Measurements from ENCODE around the gene SEMA4D. TPM values are rescaled to one million over a fixed set of nuclear protein-coding genes. Genes with fewer than 3 reads are reported as not detected.

The SEMA4D gene
- total and polyA plus RNA-seq, 5 experiments from 2014 or later = 154 to 573 (median 359) TPM

DNA sequence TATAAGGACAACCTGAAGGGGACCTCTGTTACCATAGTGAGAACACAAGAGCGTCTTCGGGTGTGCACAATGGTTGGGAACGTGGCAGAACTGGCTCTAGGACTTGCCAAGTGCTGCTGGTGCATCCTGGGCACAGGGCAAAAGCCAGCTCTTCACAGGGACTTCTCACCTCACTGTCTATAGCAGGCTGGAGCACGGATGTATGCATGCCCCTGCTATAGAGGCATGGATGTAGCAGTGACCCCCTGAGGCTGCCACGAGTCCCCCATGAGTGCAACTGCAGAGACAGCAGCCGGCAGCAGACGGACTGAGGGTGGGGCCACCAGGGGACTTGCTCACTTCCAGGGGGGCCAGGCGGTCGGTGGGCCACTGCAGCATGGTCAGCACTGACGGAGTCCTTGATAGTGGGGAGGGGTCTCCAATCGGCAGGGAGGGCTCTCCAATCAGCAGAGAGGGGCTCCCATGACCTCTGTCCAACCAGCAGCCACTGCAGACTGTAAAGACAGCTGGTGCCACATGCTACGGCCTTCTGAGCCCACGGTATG lies 64.9 kb downstream of the SEMA4D start:
- H3K36me3 Mint-ChIP-seq = peaks cover 0 to 35% (median 0%) of the 10 kb centered on the region in 3 donors
- DNase-seq (no peak), ATAC-seq (no peak)
- peaks cover 41 to 99% (median 98%) of the 10 kb centered on the region in 4 donors for H3K4me1 Mint-ChIP-seq
- POLR2A ChIA-PET = interaction anchor here (1.1 to 1.7 kb wide), 3 partner anchors 10 to 39 kb away, joined by 3 to 7 read pairs (median 3); no protein-coding TSS in a partner anchor
- no peaks in the 10 kb centered on the region for H3K9me3 Mint-ChIP-seq
- H3K27ac Mint-ChIP-seq = peak overlapping the region in 8 of 10 donors; percentile 43 to 94 (median 85)
- peak overlapping the region in 3 of 10 donors; percentile 7 to 15 (median 13) for H3K4me3 Mint-ChIP-seq
- no peaks in the 10 kb centered on the region for H3K27me3 Mint-ChIP-seq

DNA sequence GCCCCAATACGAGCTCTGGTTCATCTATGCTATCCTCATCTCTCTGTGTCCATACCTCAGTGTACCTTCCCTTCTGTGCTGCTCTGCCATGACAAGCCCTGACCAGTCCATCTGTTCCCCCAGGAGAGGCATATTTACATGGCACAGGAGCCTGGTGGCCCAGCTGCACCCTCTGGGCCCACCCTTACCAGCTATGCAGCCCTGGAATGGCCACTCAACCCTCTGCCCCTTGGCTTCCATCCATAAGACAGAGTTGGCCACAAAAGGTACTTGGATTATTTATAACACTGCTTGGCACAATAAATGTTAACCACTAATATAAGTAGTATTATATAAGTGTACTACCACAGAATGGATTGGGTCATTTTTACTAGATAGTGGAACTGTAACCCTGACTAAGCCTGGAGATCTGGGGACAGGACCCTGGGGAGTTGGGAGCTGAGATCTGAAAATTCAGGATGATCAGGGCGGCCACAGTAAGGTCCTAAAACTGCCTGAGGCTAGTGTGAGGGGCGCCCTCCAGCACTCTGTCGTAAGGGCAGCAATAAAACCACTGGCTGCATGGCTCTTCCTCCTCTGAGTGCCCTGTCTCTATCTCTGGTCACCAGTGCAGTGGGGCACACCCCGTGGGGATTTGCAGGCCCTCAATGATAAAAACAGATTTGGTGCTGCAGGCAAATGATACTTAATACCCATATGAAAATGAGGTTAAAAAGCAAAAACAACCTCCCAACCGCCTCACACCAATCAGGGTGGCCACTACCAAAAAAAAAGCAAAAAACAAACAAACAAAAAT lies 65.8 kb downstream of the SEMA4D start:
- Mint-ChIP-seq H3K27me3 (no peaks in the 10 kb centered on the region), H3K36me3 (peaks cover 0 to 26% (median 0%) of the 10 kb centered on the region in 3 donors), H3K27ac (peak overlapping the region; percentile 62 to 94 (median 83)), H3K4me1 (peaks cover 39 to 99% (median 98%) of the 10 kb centered on the region in 4 donors), H3K4me3 (peak overlapping the region in 3 of 10 donors; percentile 13 to 29 (median 26)), H3K9me3 (no peaks in the 10 kb centered on the region)
- DNase-seq (no peak), ATAC-seq (no peak)
- POLR2A ChIA-PET = interaction anchor here (0.6 to 3.1 kb wide), 7 partner anchors 11 to 61 kb away, joined by 3 to 13 read pairs (median 3); no protein-coding TSS in a partner anchor

DNA sequence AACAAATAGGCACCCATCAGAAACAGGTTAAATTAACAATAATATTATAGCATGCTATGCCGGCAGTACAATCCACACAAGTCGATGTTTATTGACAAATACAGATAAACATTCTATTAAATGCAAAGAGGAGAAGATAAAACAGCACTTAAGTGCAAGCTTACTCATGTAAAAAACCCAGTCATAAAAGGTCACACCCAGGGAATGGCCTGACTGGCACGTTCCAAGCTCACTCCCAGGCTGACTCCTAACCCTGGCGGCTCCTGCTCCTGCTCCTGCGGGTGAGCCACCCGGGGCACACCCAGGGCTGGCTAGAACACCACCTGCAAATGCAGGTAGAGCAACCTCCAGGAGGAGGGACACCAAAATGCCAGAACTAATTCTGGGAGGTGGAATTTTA lies 66.9 kb downstream of the SEMA4D start:
- ATAC-seq = no peak

DNA sequence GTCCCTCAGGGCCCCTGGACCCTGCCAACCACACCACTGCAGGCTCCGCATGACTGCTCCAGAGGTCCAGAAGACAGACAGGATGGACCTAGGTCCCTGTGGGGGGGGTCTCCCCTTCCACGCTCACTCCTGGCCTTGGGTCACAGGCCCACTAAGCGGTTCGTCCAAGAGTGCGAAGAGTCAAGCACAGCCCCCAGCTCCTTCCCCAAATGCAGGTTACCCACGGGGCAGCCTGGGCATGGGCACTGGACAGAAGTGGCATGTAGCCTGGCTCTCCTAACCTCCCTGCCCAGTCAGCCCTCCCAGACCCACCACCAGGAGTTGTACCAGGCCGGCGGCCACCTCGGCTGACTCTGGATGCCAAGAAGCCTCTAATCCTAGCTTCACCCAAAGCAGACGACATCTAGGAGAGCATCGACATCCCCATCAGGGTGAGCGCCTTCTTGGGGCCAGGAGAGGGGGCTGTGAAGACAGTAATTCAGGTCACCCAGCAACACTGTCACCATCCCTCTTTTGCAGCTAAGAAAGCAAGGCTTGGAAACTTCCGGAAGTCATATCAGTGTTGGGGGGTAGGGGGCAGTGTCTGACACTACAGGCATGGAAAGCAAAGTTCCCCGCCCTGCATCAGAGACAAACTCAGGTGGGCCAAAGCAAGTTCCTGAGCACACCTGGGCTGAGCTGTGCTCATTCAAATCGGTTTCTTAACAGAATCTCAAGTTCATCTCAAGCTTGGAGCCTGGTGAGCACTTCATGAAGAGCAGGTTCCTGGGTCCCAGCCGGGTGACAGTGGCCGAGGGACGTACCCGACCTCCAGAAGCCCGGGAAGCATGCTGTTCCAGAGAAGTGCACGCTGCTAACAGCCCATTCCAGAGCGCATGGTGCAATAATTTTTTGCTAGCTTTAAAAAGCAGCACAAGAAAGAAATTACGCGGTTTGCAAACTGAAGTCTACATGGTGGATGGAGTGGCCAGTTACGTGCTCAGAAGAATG lies 68.7 kb downstream of the SEMA4D start:
- ATAC-seq = peak; percentile 61 to 83
- Mint-ChIP-seq H3K4me1 (peaks cover 45 to 100% (median 99%) of the 10 kb centered on the region in 4 donors), H3K4me3 (peak overlapping the region in 9 of 10 donors; percentile 39 to 85 (median 68)), H3K27me3 (no peaks in the 10 kb centered on the region), H3K36me3 (peaks cover 0 to 28% (median 0%) of the 10 kb centered on the region in 3 donors), H3K9me3 (no peaks in the 10 kb centered on the region), H3K27ac (peak overlapping the region; percentile 81 to 98 (median 92))
- POLR2A ChIA-PET = interaction anchor here (0.6 to 3.4 kb wide), 20 partner anchors 8 to 126 kb away, joined by 3 to 38 read pairs (median 6); partner anchors contain the start of gene SECISBP2
- DNase-seq = peak; percentile 47 to 87 (median 72)

More for the DNA sequence above, 66.9 kb downstream of the SEMA4D start:
- H3K4me1 Mint-ChIP-seq = peaks cover 46 to 99% (median 99%) of the 10 kb centered on the region in 4 donors
- H3K9me3 Mint-ChIP-seq = no peaks in the 10 kb centered on the region
- H3K27me3 Mint-ChIP-seq = no peaks in the 10 kb centered on the region
- peak overlapping the region in 8 of 10 donors; percentile 25 to 95 (median 81) for H3K27ac Mint-ChIP-seq
- POLR2A ChIA-PET = interaction anchor here (0.5 to 3.1 kb wide), 7 partner anchors 13 to 62 kb away, joined by 3 to 13 read pairs (median 3); no protein-coding TSS in a partner anchor
- no peak for DNase-seq
- H3K36me3 Mint-ChIP-seq = peaks cover 0 to 32% (median 0%) of the 10 kb centered on the region in 3 donors
- peak overlapping the region in 3 of 10 donors; percentile 26 to 38 (median 36) for H3K4me3 Mint-ChIP-seq

DNA sequence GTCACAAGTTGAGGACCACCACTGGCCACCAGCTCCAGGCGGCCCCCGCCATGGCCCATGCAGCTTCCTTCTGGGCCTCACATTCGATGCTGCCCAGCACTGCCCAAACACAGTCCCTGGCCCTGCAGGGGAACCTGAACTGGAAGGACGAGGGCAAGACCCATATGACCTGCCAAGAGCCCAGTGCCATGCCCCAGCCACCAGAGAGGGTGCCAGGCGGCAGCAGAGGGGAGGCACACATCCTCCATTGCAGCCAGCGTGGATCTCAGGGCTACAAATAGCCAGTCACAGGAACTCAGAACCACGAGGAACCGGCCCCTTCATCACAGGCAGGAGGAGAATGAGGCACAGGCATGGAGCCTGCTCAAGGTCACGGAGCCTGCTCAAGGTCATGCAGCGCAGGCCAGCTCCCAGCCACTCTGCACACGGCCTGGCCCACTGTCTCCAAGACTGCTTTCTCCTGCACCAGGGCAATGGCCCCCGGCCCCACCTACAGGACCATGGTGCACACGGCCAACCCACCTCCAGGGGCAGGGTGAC lies 69.6 kb downstream of the SEMA4D start:
- Mint-ChIP-seq H3K27me3 (no peaks in the 10 kb centered on the region), H3K4me3 (peak overlapping the region; percentile 3 to 85 (median 50)), H3K9me3 (no peaks in the 10 kb centered on the region), H3K4me1 (peaks cover 52 to 100% (median 99%) of the 10 kb centered on the region in 4 donors), H3K36me3 (peaks cover 0 to 27% (median 0%) of the 10 kb centered on the region in 3 donors), H3K27ac (peak overlapping the region; percentile 81 to 98 (median 94))
- no peak for ATAC-seq
- no peak for DNase-seq
- POLR2A ChIA-PET = interaction anchor here (0.9 to 3.4 kb wide), 11 partner anchors 9 to 127 kb away, joined by 3 to 38 read pairs (median 7); no protein-coding TSS in a partner anchor

DNA sequence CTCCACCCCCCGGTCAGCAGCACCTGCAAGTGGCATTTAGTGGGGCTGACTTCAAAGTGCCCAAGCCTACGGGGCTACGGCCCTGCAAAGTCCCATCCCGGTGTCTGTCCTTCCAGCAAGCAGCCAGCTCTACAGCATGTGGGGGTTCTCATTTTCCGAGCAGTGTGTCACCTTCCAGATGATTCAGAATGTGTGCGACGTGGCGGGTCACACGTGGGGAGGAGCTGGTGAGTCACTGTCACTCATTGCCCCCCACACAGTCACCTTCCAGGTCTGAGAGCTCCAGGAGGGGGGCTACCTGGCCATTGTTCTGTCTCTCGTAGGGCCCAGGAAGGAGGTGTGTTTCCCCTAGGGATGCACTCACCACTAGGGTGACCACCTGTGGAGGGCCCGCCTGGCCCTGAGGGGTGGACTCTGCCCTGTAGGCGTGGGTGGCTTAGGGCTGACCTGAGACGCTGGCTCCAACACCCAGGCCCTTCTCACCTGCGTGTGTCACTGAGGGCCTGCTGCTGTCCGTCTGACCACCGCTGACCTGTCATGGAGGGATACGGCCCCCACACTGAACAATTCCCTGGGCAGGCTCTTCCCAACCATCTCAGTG lies 70.2 kb downstream of the SEMA4D start:
- Mint-ChIP-seq H3K4me3 (peak overlapping the region; percentile 36 to 85 (median 74)), H3K36me3 (peaks cover 0 to 30% (median 0%) of the 10 kb centered on the region in 3 donors), H3K4me1 (peaks cover 52 to 99% (median 99%) of the 10 kb centered on the region in 4 donors), H3K27ac (peak overlapping the region; percentile 90 to 98 (median 94)), H3K9me3 (no peaks in the 10 kb centered on the region), H3K27me3 (no peaks in the 10 kb centered on the region)
- DNase-seq (peak in 4 of 10 donors; percentile 35 to 76 (median 56)), ATAC-seq (peak; percentile 23 to 55)
- POLR2A ChIA-PET = interaction anchor here (0.9 to 3.4 kb wide), 9 partner anchors 10 to 128 kb away, joined by 3 to 38 read pairs (median 6); no protein-coding TSS in a partner anchor

DNA sequence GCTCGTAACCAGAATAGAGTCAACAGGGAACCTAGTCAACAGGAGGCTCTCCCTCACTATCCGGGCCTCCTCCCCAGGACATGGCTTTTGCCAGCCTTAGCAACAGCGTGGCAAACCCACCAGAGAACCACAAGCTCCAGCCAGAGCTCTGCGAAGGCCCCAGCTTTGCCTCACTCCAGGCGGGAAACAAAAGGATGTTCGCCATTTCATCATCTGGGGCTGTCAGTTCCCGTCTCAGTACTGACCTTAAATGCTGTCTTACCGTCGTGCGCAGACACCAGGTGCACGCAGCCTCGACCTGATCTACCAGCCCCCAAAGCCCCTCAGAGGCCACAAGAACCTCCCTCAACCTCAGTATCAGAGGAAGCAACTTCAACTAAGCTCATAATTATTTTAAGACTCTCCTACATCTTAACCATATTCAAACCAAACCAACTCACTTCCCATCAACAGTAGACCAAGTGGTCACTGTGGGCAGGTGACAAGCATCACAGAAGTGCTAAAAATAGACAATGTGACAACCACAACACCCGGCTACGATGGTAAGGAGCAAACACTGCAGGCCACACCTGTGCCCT lies 71.4 kb downstream of the SEMA4D start:
- peak overlapping the region; percentile 90 to 98 (median 94) for H3K27ac Mint-ChIP-seq
- peak; percentile 26 to 48 for ATAC-seq
- POLR2A ChIA-PET = interaction anchor here (0.6 to 3.3 kb wide), 10 partner anchors 9 to 129 kb away, joined by 3 to 14 read pairs (median 4); no protein-coding TSS in a partner anchor
- peaks cover 52 to 99% (median 98%) of the 10 kb centered on the region in 4 donors for H3K4me1 Mint-ChIP-seq
- peak in 2 of 10 donors; percentile 26 to 38 for DNase-seq
- H3K4me3 Mint-ChIP-seq = peak overlapping the region; percentile 38 to 85 (median 74)
- H3K9me3 Mint-ChIP-seq = no peaks in the 10 kb centered on the region
- H3K27me3 Mint-ChIP-seq = no peaks in the 10 kb centered on the region
- peaks cover 0 to 31% (median 0%) of the 10 kb centered on the region in 3 donors for H3K36me3 Mint-ChIP-seq

DNA sequence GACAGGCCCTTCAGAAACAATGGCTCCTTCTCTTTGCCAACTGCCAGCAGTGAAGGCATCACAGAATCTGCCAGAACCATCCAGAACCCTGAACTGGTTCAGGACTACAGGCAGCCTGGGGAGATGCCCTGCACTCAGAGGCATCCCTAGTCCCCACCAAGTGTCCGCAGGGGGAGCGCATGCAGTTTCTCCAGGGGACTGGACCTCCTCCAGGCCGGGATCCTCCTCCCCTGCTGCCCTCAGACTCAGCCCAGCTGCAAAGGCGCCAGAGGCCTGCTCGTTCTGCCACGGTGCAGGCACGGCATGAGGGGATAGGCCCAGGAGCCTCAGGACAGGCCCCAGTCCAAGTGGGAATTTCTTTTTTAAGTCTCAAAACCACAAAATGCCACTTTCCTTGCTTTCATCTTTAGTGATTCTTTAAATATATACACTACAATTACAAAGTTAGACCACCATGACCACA lies 72.0 kb downstream of the SEMA4D start:
- Mint-ChIP-seq H3K4me1 (peaks cover 55 to 100% (median 98%) of the 10 kb centered on the region in 4 donors), H3K27ac (peak overlapping the region; percentile 90 to 98 (median 94)), H3K9me3 (no peaks in the 10 kb centered on the region), H3K36me3 (peaks cover 0 to 33% (median 0%) of the 10 kb centered on the region in 3 donors), H3K4me3 (peak overlapping the region; percentile 38 to 85 (median 74)), H3K27me3 (no peaks in the 10 kb centered on the region)
- no peak for DNase-seq
- no peak for ATAC-seq
- POLR2A ChIA-PET = interaction anchor here (1.0 to 3.3 kb wide), 8 partner anchors 9 to 130 kb away, joined by 4 to 14 read pairs (median 4); no protein-coding TSS in a partner anchor

DNA sequence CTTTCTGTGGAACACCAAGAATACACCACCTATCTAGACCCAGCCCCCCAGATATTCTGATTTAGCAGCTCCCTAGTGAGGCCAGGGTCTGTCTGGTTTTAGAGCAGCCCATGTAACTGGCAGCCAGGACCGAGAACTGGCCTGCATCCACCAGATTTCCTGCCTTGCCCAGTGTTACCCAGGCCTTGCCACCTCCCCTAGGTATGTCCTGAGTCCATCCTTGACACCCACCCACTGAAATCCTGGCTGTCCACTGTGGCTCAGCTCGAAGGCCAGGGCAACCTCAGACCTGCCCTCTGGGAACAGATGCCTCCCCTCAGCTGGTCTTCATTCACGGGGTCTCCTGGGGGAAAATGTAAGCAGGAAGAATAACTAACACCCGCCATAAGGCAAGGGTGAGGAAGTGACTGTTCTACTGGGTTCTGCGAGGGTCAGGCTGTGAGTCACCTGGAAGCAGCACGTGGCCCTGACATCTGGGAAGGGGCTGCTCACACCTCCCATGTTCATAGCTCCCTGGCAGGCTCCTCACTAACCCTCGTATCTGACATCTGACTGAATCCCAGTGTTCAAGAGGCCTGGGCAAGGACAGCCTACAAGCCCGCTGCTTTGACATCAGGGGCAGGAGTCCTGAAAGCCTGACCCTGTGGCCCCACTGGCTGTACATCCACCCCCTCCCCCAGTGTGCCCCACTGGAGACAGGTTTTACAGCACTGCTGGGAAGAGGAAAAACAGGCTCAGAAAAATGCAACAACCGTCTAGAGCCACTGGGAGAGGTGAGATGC lies 72.7 kb downstream of the SEMA4D start:
- no peak for DNase-seq
- H3K36me3 Mint-ChIP-seq = peaks cover 0 to 35% (median 0%) of the 10 kb centered on the region in 3 donors
- no peaks in the 10 kb centered on the region for H3K9me3 Mint-ChIP-seq

More for the DNA sequence above, 72.7 kb downstream of the SEMA4D start:
- peak overlapping the region; percentile 10 to 85 (median 34) for H3K4me3 Mint-ChIP-seq
- POLR2A ChIA-PET = interaction anchor here (0.6 to 3.3 kb wide), 9 partner anchors 11 to 699 kb away, joined by 3 to 14 read pairs (median 4); no protein-coding TSS in a partner anchor
- no peaks in the 10 kb centered on the region for H3K27me3 Mint-ChIP-seq
- peak overlapping the region; percentile 90 to 98 (median 94) for H3K27ac Mint-ChIP-seq
- ATAC-seq = no peak
- H3K4me1 Mint-ChIP-seq = peaks cover 61 to 100% (median 98%) of the 10 kb centered on the region in 4 donors
